Ovary (tissue), 3 donors: ENCODE results near the gene PSMD13.

Source experiments
- POLR2A ChIP-seq: fragments of 450-650 bp; IDR thresholded peaks from one replicate; pipeline ENCODE4 v1.6.1; 2017; ENCODE audit warnings: antibody characterized with exemption, mild to moderate bottlenecking, moderate library complexity
- TF ChIP-seq, protein P1 (sequence below), 3 donors: fragments of 450-650 bp in 2 of 3; fragments of 200-600 bp in 1 of 3; IDR thresholded peaks; one replicate each; pipeline versions ENCODE4 v1.5.1 to v1.8.0; 2016 to 2022; ENCODE audit warnings: antibody characterized with exemption in 3 of 3, mild to moderate bottlenecking in 1 of 3
- donor health status: DM: no; HTN: no; CAD: no.

DNA sequence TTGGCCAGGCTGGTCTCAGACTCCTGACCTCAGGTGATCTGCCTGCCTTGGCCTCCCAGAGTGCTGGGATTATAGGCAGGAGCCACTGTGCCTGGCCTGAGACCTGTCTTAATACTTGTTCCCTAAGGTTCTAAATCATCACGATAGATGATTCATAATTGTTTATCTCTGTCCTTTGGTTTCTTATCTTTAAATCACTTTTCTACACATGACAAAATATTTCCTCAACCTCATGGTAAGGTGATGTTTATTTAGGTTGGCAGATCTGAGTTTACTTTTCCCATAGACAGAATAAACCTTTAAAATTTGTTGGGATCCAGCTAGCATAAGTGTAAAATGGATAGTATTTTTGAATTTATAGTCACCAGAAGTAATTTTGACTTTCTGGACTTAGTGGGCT is 3.5 kb downstream of the PSMD13 start:
- TF ChIP-seq, protein P1, sequence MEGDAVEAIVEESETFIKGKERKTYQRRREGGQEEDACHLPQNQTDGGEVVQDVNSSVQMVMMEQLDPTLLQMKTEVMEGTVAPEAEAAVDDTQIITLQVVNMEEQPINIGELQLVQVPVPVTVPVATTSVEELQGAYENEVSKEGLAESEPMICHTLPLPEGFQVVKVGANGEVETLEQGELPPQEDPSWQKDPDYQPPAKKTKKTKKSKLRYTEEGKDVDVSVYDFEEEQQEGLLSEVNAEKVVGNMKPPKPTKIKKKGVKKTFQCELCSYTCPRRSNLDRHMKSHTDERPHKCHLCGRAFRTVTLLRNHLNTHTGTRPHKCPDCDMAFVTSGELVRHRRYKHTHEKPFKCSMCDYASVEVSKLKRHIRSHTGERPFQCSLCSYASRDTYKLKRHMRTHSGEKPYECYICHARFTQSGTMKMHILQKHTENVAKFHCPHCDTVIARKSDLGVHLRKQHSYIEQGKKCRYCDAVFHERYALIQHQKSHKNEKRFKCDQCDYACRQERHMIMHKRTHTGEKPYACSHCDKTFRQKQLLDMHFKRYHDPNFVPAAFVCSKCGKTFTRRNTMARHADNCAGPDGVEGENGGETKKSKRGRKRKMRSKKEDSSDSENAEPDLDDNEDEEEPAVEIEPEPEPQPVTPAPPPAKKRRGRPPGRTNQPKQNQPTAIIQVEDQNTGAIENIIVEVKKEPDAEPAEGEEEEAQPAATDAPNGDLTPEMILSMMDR (IDR thresholded peaks at IDR 0.05) = no peak
- no peak for TF ChIP-seq POLR2A
